DMS79 (cell line): ENCODE data around the gene EVA1C.
"Not testable (repeated sequence)": the region's sequence is repeated elsewhere in the genome, so short reads cannot be mapped to it uniquely, and the experiment has no call there.

ENCODE experiments used
- DNase-seq: peaks from one replicate; lab custom pipeline; 2025; lab: John Stamatoyannopoulos, UW

EVA1C gene

GRCh38 chr21:32412162-32413014 lies at the start of gene EVA1C:
Gene EVA1C (plus strand): TSS chr21:32412706. CDS start chr21:32412854, 148 bp downstream.
- no peak for DNase-seq

GRCh38 chr21:32364387-32364786 lies 48.1 kb upstream of the EVA1C start:
- DNase-seq = no peak

- DNase-seq = no peak
These were observed 47.7 kb upstream of the EVA1C start for GRCh38 chr21:32364796-32365195.

- DNase-seq = no peak
These were observed 46.3 kb upstream of the EVA1C start for GRCh38 chr21:32366191-32366590.

DNA sequence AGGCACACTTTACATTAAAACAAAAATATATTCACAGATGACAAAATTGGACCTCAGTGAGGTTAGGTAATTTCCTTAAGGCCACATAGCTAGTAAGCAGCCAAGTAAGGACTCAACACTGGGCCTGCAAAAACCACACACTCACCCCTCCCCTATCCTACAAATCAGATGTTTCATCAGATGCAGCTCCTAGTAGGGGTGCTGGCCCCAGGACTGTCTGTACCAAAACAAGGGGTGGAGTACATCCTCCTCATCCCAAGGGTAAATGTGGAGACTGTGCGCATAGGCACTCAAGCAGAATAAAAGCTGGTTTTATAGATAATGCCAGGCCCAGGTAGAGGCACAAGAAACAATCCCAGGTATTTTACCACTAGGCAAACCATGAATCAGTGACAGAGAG lies 45.3 kb upstream of the EVA1C start:
- DNase-seq = no peak

- DNase-seq = no peak
These were observed 44.1 kb upstream of the EVA1C start for GRCh38 chr21:32368386-32368785.

GRCh38 chr21:32368961-32369360 lies 43.5 kb upstream of the EVA1C start:
- DNase-seq = not testable (repeated sequence)

GRCh38 chr21:32370998-32371766 lies 41.3 kb upstream of the EVA1C start:
- no peak for DNase-seq

- DNase-seq = no peak
These were observed 40.6 kb upstream of the EVA1C start for GRCh38 chr21:32371913-32372314.

- peak; percentile 95 for DNase-seq
These were observed 39.8 kb upstream of the EVA1C start for GRCh38 chr21:32372755-32373154.

DNA sequence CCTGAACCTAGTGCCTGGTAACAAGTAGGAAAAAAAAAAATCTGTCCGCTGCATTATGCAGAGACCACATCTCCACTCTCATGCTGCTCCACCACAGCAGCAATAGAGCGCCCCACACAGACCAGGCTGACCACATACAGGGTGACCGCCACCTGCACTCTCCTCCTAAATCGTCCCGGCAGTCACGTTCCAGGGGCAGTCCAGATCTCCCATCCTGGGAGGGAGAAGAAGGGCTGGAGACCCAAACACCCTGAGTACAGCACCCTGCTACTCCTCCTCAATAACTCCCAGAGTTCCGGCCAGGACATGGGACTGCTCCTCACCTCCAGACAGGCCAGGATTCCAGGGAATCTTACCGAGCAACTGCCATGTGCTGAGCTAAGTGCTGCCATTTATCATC lies 35.0 kb upstream of the EVA1C start:
- DNase-seq = no peak

DNA sequence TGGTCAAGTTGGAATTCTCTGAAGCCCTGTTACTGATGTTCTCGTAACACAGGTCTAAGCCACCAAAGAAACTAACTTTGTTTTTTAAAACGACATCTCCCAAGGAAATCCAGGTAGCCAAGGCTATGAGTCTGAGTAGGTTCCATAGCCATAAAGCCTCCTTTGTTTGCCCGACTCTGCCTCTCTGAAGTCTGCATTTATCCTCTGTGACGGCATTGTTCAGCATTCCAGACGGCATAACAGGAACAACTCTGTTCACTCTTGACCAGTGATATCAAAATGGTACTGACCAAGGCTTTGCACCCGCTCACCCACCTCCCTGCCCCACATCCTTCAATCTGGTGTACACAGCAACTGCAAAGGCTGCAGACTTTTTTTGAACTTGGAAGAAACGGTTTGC lies 34.5 kb upstream of the EVA1C start:
- no peak for DNase-seq

- DNase-seq = no peak
These were observed 33.5 kb upstream of the EVA1C start for GRCh38 chr21:32378956-32379355.

DNA sequence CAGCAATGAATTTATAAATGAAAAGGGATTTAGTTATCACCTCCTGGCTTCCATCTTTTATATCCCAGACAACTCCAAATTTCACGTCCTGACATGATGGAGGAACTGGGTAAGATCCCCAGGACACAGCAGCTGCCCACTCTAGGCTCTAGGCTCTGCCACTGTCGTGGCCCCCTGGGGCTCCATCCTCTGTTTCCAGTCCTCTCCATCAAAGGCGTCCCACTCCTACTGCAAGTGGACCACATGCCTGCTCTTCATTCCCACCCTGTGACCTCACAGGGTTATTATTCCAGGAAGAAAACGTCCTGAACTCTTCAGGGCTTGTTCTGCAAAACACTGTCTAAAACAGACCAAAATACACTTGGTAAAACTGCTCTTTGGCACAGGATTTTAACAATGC lies 31.6 kb upstream of the EVA1C start:
- DNase-seq = no peak

- no peak for DNase-seq
These were observed 30.9 kb upstream of the EVA1C start for GRCh38 chr21:32381571-32381970.

- DNase-seq = no peak
These were observed 30.3 kb upstream of the EVA1C start for GRCh38 chr21:32382108-32382644.

DNA sequence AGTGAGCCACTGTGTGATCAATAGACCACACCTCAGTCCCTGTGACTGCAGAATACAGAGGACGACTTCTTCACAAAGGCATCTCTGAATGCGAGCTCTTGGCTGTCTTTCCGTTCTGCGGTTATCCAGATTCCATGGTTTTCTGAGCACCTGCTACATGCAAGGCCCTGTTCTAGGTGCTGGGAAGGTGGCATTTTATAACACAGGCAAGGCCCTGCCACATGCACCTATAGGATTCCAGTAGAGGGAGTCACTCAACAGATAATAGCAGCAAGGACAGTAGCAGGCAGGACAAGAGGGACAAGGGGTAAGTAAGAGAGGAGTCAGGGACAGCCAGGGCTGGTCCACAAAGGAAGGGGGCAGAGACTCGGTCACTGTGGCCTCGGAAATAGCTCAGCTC lies 28.7 kb upstream of the EVA1C start:
- DNase-seq = no peak

GRCh38 chr21:32386195-32386870 lies 26.2 kb upstream of the EVA1C start:
- DNase-seq = no peak

DNA sequence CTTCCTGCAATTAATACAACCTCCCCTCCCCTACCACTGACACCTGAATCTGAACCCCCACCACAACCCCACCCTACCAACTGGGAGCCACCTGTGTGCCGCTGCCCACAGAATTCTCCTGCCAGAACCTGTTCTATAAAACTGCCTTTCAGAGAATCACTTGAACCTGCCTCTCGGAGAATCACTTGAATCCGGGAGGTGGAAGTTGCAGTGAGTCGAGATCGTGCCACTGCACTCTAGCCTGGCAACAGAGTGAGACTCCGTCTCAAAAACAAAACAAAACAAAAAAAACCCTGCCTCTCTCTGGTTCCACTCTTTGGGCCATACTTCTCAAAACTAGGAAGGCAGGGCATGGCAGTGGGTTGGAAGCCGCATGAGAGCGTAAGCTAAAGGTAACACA lies 25.4 kb upstream of the EVA1C start:
- DNase-seq = no peak

GRCh38 chr21:32388306-32388705 lies 24.2 kb upstream of the EVA1C start:
- no peak for DNase-seq

DNA sequence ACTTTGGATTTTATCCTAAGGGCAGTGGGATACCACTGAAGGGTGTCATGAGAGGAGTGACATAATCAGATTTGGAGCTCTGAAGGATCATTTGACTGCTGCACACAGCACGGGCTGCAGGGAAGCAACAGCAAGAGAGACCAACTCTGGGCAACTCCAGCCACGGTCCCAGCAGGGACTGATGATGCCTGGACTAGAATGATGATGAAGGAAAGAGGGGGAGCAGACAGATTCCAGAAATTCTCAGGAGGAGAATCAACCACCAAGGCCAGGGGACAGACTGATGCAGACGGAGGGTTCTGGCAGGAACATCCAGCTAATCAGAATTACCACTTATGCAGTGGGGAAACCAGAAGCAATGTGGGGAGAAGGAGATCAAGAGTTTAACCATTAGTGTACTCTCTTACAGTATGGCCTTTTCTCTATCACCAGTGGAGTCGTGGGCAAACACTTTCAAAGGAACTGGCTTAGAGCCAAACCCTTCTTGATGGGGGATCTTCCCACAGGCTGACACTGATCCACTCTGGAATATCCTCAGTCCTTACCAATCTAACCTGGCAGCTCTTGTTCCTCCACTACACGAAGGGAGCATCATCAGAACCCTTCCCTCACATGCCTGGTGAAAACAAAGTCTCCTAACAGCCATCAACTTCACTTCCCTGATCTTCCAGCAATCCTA lies 23.0 kb upstream of the EVA1C start:
- no peak for DNase-seq
